Activated gamma-delta T cell (primary cell): ENCODE results near the gene USP49.

Experiments used
- DNase-seq: peaks from one replicate; lab custom pipeline; 2025; lab: John Stamatoyannopoulos, UW

USP49 gene

GRCh38 chr6:41929924-41930323 is 34.7 kb upstream of the USP49 start:
- DNase-seq = no peak

GRCh38 chr6:41927253-41927652 is 32.1 kb upstream of the USP49 start:
- DNase-seq = no peak

GRCh38 chr6:41922154-41922553 is 27.0 kb upstream of the USP49 start:
- no peak for DNase-seq

- DNase-seq = no peak
Observed at GRCh38 chr6:41921712-41921998, 26.5 kb upstream of the USP49 start.

GRCh38 chr6:41920921-41921711 is 25.9 kb upstream of the USP49 start, which contains the start of the genes BYSL and MED20:
Gene BYSL (plus strand): TSS chr6:41921499. CDS start chr6:41921563, 64 bp downstream.
Gene MED20 (minus strand): TSS chr6:41921139. CDS start chr6:41921018, 121 bp downstream.
- peak; percentile 77 for DNase-seq

- no peak for DNase-seq
Observed at GRCh38 chr6:41917528-41917927, 22.4 kb upstream of the USP49 start.

GRCh38 chr6:41914869-41915530 is 19.8 kb upstream of the USP49 start:
- DNase-seq = no peak

GRCh38 chr6:41914343-41914742 is 19.2 kb upstream of the USP49 start:
- DNase-seq = no peak

- DNase-seq = no peak
Observed at GRCh38 chr6:41909727-41910126, 14.6 kb upstream of the USP49 start.

GRCh38 chr6:41901882-41902519 is 6.8 kb upstream of the USP49 start:
- DNase-seq = no peak

- DNase-seq = no peak
Observed at GRCh38 chr6:41900861-41901260, 5.7 kb upstream of the USP49 start.

GRCh38 chr6:41896281-41896680 is 1.1 kb upstream of the USP49 start:
- no peak for DNase-seq

GRCh38 chr6:41894366-41895299 is 542 bp downstream of the USP49 start:
- DNase-seq = no peak

- no peak for DNase-seq
Observed at GRCh38 chr6:41892921-41893564, 2.1 kb downstream of the USP49 start.

- no peak for DNase-seq
Observed at GRCh38 chr6:41887331-41887751, 7.8 kb downstream of the USP49 start.

GRCh38 chr6:41885930-41886329 is 9.2 kb downstream of the USP49 start:
- DNase-seq = no peak

GRCh38 chr6:41884957-41885356 is 10.2 kb downstream of the USP49 start:
- no peak for DNase-seq

- DNase-seq = no peak
Observed at GRCh38 chr6:41881506-41881905, 13.7 kb downstream of the USP49 start.

- DNase-seq = no peak
Observed at GRCh38 chr6:41878961-41879405, 16.2 kb downstream of the USP49 start.

- no peak for DNase-seq
Observed at GRCh38 chr6:41878246-41878645, 16.9 kb downstream of the USP49 start.

- no peak for DNase-seq
Observed at GRCh38 chr6:41877051-41877680, 18.0 kb downstream of the USP49 start.
